Heart left ventricle (tissue), 13 donors: ENCODE measurements around the gene CASZ1.

Source experiments
- CTCF ChIP-seq, 12 donors: fragments of 200-600 bp; sonication (generic) in 4 of 12; IDR thresholded peaks; one replicate each; pipeline versions ENCODE4 v1.5.0 to v1.8.0; 2018 to 2022; ENCODE audit warnings: antibody characterized with exemption in 12 of 12, mild to moderate bottlenecking in 5 of 12
- POLR2A ChIP-seq, 2 donors: fragments of 450-650 bp; IDR thresholded peaks; one replicate each; pipeline ENCODE4 v1.6.1; 2017; ENCODE audit warnings: antibody characterized with exemption in 2 of 2, mild to moderate bottlenecking in 2 of 2, moderate library complexity in 2 of 2
- donor health status: ischemic (EF 13 %, LVEDD 7.1; RV severe dilation, severe dysfunction).
- donor health status: DM: no; HTN: yes; CAD: no.
- donor health status: DM: no; HTN: no; CAD: no.
- donor health status: ischemic (EF 25% LVEDD 6.9; RV normal size, moderate dysfunction).
- donor health status: ischemic (EF 25% LVEDD 5.7; RV mildly dilated, moderate dysfunction).
- donor health status: ischemic (EF 35%, LVEDD 5.7; RV mildly dilated, moderate dysfunction).
- donor health status: nonischemic (EF 11% LVEDD 7.7; RV severe dilation, severe dysfunction).
- donor health status: DM: yes; HTN: yes; CAD: no.
- donor health status: PGD.
- donor health status: ischemic (EF 29% LVEDD 5.4; RV normal size, mild dysfunction).
- donor health status: nonischemic (EF 23%, LVEDD 6.1; RV moderate dilation, normal function).

GRCh38 chr1:10599194-10599861, 197.1 kb downstream of the CASZ1 start:
- TF ChIP-seq CTCF (IDR thresholded peaks at IDR 0.05) (no peak), POLR2A (IDR thresholded peaks at IDR 0.05) (no peak)
